CD4-positive, alpha-beta T cell treated with Interleukin-4 for 4 hours (primary cell): ENCODE measurements around the gene NSF.
"Not testable (repeated sequence)": the region's sequence is repeated elsewhere in the genome, so short reads cannot be mapped to it uniquely, and the experiment has no call there.

Experiments
- DNase-seq: peaks from one replicate; pipeline ENCODE4 v3.0.0-alpha.2; 2020

NSF gene

GRCh38 chr17:46590157-46591146, at the start of gene NSF:
Gene NSF (plus strand): TSS chr17:46590669. CDS start chr17:46590776, 107 bp downstream.
- DNase-seq: not testable (repeated sequence)

GRCh38 chr17:46548607-46549006, 41.9 kb upstream of the NSF start:
- DNase-seq: not testable (repeated sequence)

GRCh38 chr17:46559155-46559554, 31.3 kb upstream of the NSF start:
- not testable (repeated sequence) for DNase-seq

- DNase-seq: not testable (repeated sequence)
Measured at GRCh38 chr17:46560048-46560447, 30.4 kb upstream of the NSF start.

- not testable (repeated sequence) for DNase-seq
Measured at GRCh38 chr17:46566284-46566683, 24.2 kb upstream of the NSF start.

GRCh38 chr17:46566980-46567379, 23.5 kb upstream of the NSF start:
- not testable (repeated sequence) for DNase-seq

- not testable (repeated sequence) for DNase-seq
Measured at GRCh38 chr17:46571796-46572195, 18.7 kb upstream of the NSF start.

- peak; percentile 96 for DNase-seq
Measured at GRCh38 chr17:46579083-46580075, 11.1 kb upstream of the NSF start, which contains the start of gene ARL17A. Gene ARL17A (minus strand): TSS chr17:46579691. CDS start chr17:46576322, 3,369 bp downstream.

GRCh38 chr17:46580082-46580481, 10.4 kb upstream of the NSF start:
- DNase-seq: not testable (repeated sequence)

GRCh38 chr17:46585444-46585843, 5.0 kb upstream of the NSF start:
- not testable (repeated sequence) for DNase-seq

- not testable (repeated sequence) for DNase-seq
Measured at GRCh38 chr17:46591332-46591731, 863 bp downstream of the NSF start.

GRCh38 chr17:46598344-46598931, 8.0 kb downstream of the NSF start:
- not testable (repeated sequence) for DNase-seq

- DNase-seq: not testable (repeated sequence)
Measured at GRCh38 chr17:46600767-46601166, 10.3 kb downstream of the NSF start.

GRCh38 chr17:46603125-46603524, 12.7 kb downstream of the NSF start:
- DNase-seq: not testable (repeated sequence)

- not testable (repeated sequence) for DNase-seq
Measured at GRCh38 chr17:46611304-46611703, 20.8 kb downstream of the NSF start.

- DNase-seq: not testable (repeated sequence)
Measured at GRCh38 chr17:46613876-46614275, 23.4 kb downstream of the NSF start.

GRCh38 chr17:46617121-46617520, 26.7 kb downstream of the NSF start:
- DNase-seq: not testable (repeated sequence)

- not testable (repeated sequence) for DNase-seq
Measured at GRCh38 chr17:46618975-46619374, 28.5 kb downstream of the NSF start.

GRCh38 chr17:46623790-46624189, 33.3 kb downstream of the NSF start:
- not testable (repeated sequence) for DNase-seq

- DNase-seq: not testable (repeated sequence)
Measured at GRCh38 chr17:46624726-46625125, 34.3 kb downstream of the NSF start.

- not testable (repeated sequence) for DNase-seq
Measured at GRCh38 chr17:46627452-46627851, 37.0 kb downstream of the NSF start.

GRCh38 chr17:46628753-46629436, 38.4 kb downstream of the NSF start:
- DNase-seq: not testable (repeated sequence)
